Measurements from ENCODE around the gene ENTPD7.

The ENTPD7 gene

GRCh38 chr10:99656199-99657064 is 2.9 kb upstream of the ENTPD7 start:
- TF ChIP-seq TAF1 (IDR thresholded peaks at IDR 0.05; ENCODE audit: low read depth) (no peak), ZBTB7A (IDR thresholded peaks at IDR 0.05; ENCODE audit: low read depth) (no peak), TCF12 (IDR thresholded peaks at IDR 0.05; ENCODE audit: low read depth) (no peak), NFIC (IDR thresholded peaks at IDR 0.05) (no peak), CREB1 (IDR thresholded peaks at IDR 0.05; ENCODE audit: low read depth) (no peak), CEBPB (IDR thresholded peaks at IDR 0.05) (no peak), RAD21 (IDR thresholded peaks at IDR 0.05; ENCODE audit: low read depth) (no peak), TEAD4 (IDR thresholded peaks at IDR 0.05) (no peak), FOXM1 (IDR thresholded peaks at IDR 0.05; ENCODE audit: borderline replicate concordance, low read depth) (no peak), REST (IDR thresholded peaks at IDR 0.05; ENCODE audit: low read depth) (no peak), YY1 (IDR thresholded peaks at IDR 0.05; ENCODE audit: low read depth) (no peak), EP300 (IDR thresholded peaks at IDR 0.05; ENCODE audit: borderline replicate concordance) (no peak), USF1 (IDR thresholded peaks at IDR 0.05) (no peak), MAX (IDR thresholded peaks at IDR 0.05) (no peak)

- TF ChIP-seq YY1 (IDR thresholded peaks at IDR 0.05; ENCODE audit: low read depth) (0 out of 2 replicates have a peak, but pooled peaks have one; percentile 3), NFIC (IDR thresholded peaks at IDR 0.05) (no peak), EP300 (IDR thresholded peaks at IDR 0.05; ENCODE audit: borderline replicate concordance) (no peak)
Observed at GRCh38 chr10:99658622-99659030, 683 bp upstream of the ENTPD7 start.

- TF ChIP-seq TAF1 (IDR thresholded peaks at IDR 0.05; ENCODE audit: low read depth) (no peak), USF1 (IDR thresholded peaks at IDR 0.05) (no peak), TEAD4 (IDR thresholded peaks at IDR 0.05) (no peak), CREB1 (IDR thresholded peaks at IDR 0.05; ENCODE audit: low read depth) (no peak), EGR1 (IDR thresholded peaks at IDR 0.05) (no peak), NFIC (IDR thresholded peaks at IDR 0.05) (no peak)
Observed at GRCh38 chr10:99659868-99660366, 608 bp downstream of the ENTPD7 start.

GRCh38 chr10:99660662-99661376 is 1.5 kb downstream of the ENTPD7 start:
- TF ChIP-seq TCF12 (IDR thresholded peaks at IDR 0.05; ENCODE audit: low read depth) = no peak
- TF ChIP-seq USF1 (IDR thresholded peaks at IDR 0.05) = no peak
- no peak for TF ChIP-seq EP300 (IDR thresholded peaks at IDR 0.05; ENCODE audit: borderline replicate concordance)
- no peak for TF ChIP-seq EGR1 (IDR thresholded peaks at IDR 0.05)
- no peak for TF ChIP-seq ZBTB7A (IDR thresholded peaks at IDR 0.05; ENCODE audit: low read depth)
- TF ChIP-seq YY1 (IDR thresholded peaks at IDR 0.05; ENCODE audit: low read depth) = no peak
- TF ChIP-seq NFIC (IDR thresholded peaks at IDR 0.05) = no peak
- TF ChIP-seq RAD21 (IDR thresholded peaks at IDR 0.05; ENCODE audit: low read depth) = no peak
- TF ChIP-seq TAF1 (IDR thresholded peaks at IDR 0.05; ENCODE audit: low read depth) = no peak
- TF ChIP-seq TEAD4 (IDR thresholded peaks at IDR 0.05) = no peak
- no peak for TF ChIP-seq CREB1 (IDR thresholded peaks at IDR 0.05; ENCODE audit: low read depth)
- TF ChIP-seq CEBPB (IDR thresholded peaks at IDR 0.05) = no peak
- TF ChIP-seq MAX (IDR thresholded peaks at IDR 0.05) = no peak
- TF ChIP-seq REST (IDR thresholded peaks at IDR 0.05; ENCODE audit: low read depth) = no peak
- no peak for TF ChIP-seq FOXM1 (IDR thresholded peaks at IDR 0.05; ENCODE audit: borderline replicate concordance, low read depth)

GRCh38 chr10:99661377-99661763 is 2.1 kb downstream of the ENTPD7 start:
- TF ChIP-seq RAD21 (IDR thresholded peaks at IDR 0.05; ENCODE audit: low read depth) (no peak), EP300 (IDR thresholded peaks at IDR 0.05; ENCODE audit: borderline replicate concordance) (no peak), FOXM1 (IDR thresholded peaks at IDR 0.05; ENCODE audit: borderline replicate concordance, low read depth) (no peak), TAF1 (IDR thresholded peaks at IDR 0.05; ENCODE audit: low read depth) (no peak), CREB1 (IDR thresholded peaks at IDR 0.05; ENCODE audit: low read depth) (no peak), CEBPB (IDR thresholded peaks at IDR 0.05) (no peak), MAX (IDR thresholded peaks at IDR 0.05) (no peak), TCF12 (IDR thresholded peaks at IDR 0.05; ENCODE audit: low read depth) (no peak), ZBTB7A (IDR thresholded peaks at IDR 0.05; ENCODE audit: low read depth) (no peak), NFIC (IDR thresholded peaks at IDR 0.05) (no peak), REST (IDR thresholded peaks at IDR 0.05; ENCODE audit: low read depth) (no peak), EGR1 (IDR thresholded peaks at IDR 0.05) (no peak), TEAD4 (IDR thresholded peaks at IDR 0.05) (no peak), USF1 (IDR thresholded peaks at IDR 0.05) (no peak), YY1 (IDR thresholded peaks at IDR 0.05; ENCODE audit: low read depth) (no peak)

Data from Ishikawa (cell line).